HepG2 (cell line): ENCODE results near the gene COL9A3. TPM values are rescaled to one million over a fixed set of nuclear protein-coding genes. Genes with fewer than 3 reads are reported as not detected.

ENCODE experiments used
- ARNT2 ChIP-seq: sonication (generic); formaldehyde crosslinking; IDR thresholded peaks from 2 replicates; pipeline ENCODE4 v1.8.0; 2022; ENCODE audit warnings: mild to moderate bottlenecking, low read depth, missing genetic modification reagents, moderate library complexity
- ATRX ChIP-seq: sonication (generic); formaldehyde crosslinking; IDR thresholded peaks from 2 replicates; pipeline ENCODE4 v1.4.0; 2020; ENCODE audit warnings: missing genetic modification reagents, borderline replicate concordance
- FOXA1 ChIP-seq, 2 experiments: fragments of 450-650 bp in 1 of 2; sonication (generic) in 1 of 2; formaldehyde crosslinking in 1 of 2; IDR thresholded peaks; 2 replicates each; pipeline versions ENCODE4 v1.4.0 to v1.6.1; 2016 to 2020; ENCODE audit warnings: missing genetic modification reagents in 1 of 2
- MAFK ChIP-seq, 2 experiments: IDR thresholded peaks in 1 of 2; conservative IDR thresholded peaks in 1 of 2; 2 replicates each; pipeline ENCODE4 v1.6.1; 2011; ENCODE audit warnings: improper control_type of control experiment in 2 of 2, low read length in 2 of 2
- NFRKB ChIP-seq: fragments of 450-650 bp; IDR thresholded peaks from 2 replicates; pipeline ENCODE4 v1.6.1; 2017
- PATZ1 ChIP-seq: sonication (generic); formaldehyde crosslinking; IDR thresholded peaks from 2 replicates; pipeline ENCODE4 v1.4.0; 2020; ENCODE audit warnings: missing genetic modification reagents
- PHF20 ChIP-seq: sonication (generic); formaldehyde crosslinking; IDR thresholded peaks from 2 replicates; pipeline ENCODE4 v1.5.0; 2020; ENCODE audit warnings: mild to moderate bottlenecking, missing genetic modification reagents
- SKIL ChIP-seq: sonication (generic); formaldehyde crosslinking; IDR thresholded peaks from 2 replicates; pipeline ENCODE4 v1.8.0; 2022; ENCODE audit warnings: missing genetic modification reagents, mild to moderate bottlenecking, moderate library complexity, borderline replicate concordance
- SP5 ChIP-seq: IDR thresholded peaks from 2 replicates; pipeline ENCODE4 v1.6.1; 2016; ENCODE audit warnings: low read depth, borderline replicate concordance
- SPEN ChIP-seq: sonication (generic); formaldehyde crosslinking; IDR thresholded peaks from 2 replicates; pipeline ENCODE4 v1.5.1; 2020; ENCODE audit warnings: low read depth, mild to moderate bottlenecking, missing genetic modification reagents
- TP53 ChIP-seq: sonication (generic); formaldehyde crosslinking; conservative IDR thresholded peaks from 2 replicates; pipeline ENCODE4 v1.4.0; 2020; ENCODE audit warnings: missing genetic modification reagents
- ZBTB34 ChIP-seq: sonication (generic); formaldehyde crosslinking; IDR thresholded peaks from 2 replicates; pipeline ENCODE4 v1.8.0; 2022; ENCODE audit warnings: mild to moderate bottlenecking, missing genetic modification reagents
- ZNF646 ChIP-seq: sonication (generic); formaldehyde crosslinking; IDR thresholded peaks from 2 replicates; pipeline ENCODE4 v1.9.0; 2021; ENCODE audit warnings: mild to moderate bottlenecking, missing genetic modification reagents
- ZSCAN9 ChIP-seq: IDR thresholded peaks from 2 replicates; pipeline ENCODE4 v1.6.1; 2016; ENCODE audit warnings: borderline replicate concordance
- polyA plus RNA-seq, 8 experiments: library from polyadenylated mRNA; depleted of rRNA in 3 of 8; stranded (reverse) in 7 of 8; unstranded in 1 of 8; fragments of >200 nt; fragmentation: Illumina TruSeq in 4 of 8; extraction: Trizol in 4 of 8; gene quantifications; 2 replicates each; pipeline versions ENCODE4 v1.2.1 to v1.2.3, GENCODE V29; 2011 to 2016; ENCODE audit warnings: low read depth in 4 of 8, missing spikeins in 1 of 8, mixed read lengths in 1 of 8; ENCODE audit not compliant: insufficient read depth in 1 of 8
- total RNA-seq, 5 experiments: library from RNA; depleted of rRNA; stranded (reverse); fragments of >200 nt; fragmentation: Illumina TruSeq; extraction: Trizol; gene quantifications; 2 replicates each; pipeline ENCODE4 v1.2.3, GENCODE V29; 2016; ENCODE audit warnings: low read depth in 1 of 5

COL9A3 gene
- total and polyA plus RNA-seq, 2 of the 13 experiments (the other 11 are each of a cell fraction or from before 2014, with no cell fraction given): 155 to 204 TPM

GRCh38 chr20:62776692-62777527 is 39.9 kb upstream of the COL9A3 start (continued):
- TF ChIP-seq MAFK (conservative IDR thresholded peaks at IDR 0.05 in 1 of 2, IDR thresholded peaks at IDR 0.05 in 1 of 2; ENCODE audit: low read length in 2 of 2) (no peak), SPEN (peak; percentile 53), ZSCAN9 (no peak), TP53 (CRISPR knock-in tag) (no peak), PATZ1 (no peak), SP5 (CRISPR knock-in tag) (peak; percentile 72; the same call in 1 of the 2 replicates), NFRKB (no peak), ZBTB34 (CRISPR knock-in tag) (no peak), PHF20 (CRISPR knock-in tag) (peak; percentile 39; the same call in 1 of the 2 replicates), ZNF646 (CRISPR knock-in tag) (no peak), ATRX (CRISPR knock-in tag) (no peak), SKIL (CRISPR knock-in tag) (no peak), FOXA1 (IDR thresholded peaks at IDR 0.05) (0 out of 2 replicates have a peak, but pooled peaks have one; percentile 20), FOXA1 (CRISPR knock-in tag; IDR thresholded peaks at IDR 0.05) (no peak), ARNT2 (no peak)
